ENCODE results near the gene MOB1A.
"Not testable (repeated sequence)": the region's sequence is repeated elsewhere in the genome, so short reads cannot be mapped to it uniquely, and the experiment has no call there.

The MOB1A gene

DNA sequence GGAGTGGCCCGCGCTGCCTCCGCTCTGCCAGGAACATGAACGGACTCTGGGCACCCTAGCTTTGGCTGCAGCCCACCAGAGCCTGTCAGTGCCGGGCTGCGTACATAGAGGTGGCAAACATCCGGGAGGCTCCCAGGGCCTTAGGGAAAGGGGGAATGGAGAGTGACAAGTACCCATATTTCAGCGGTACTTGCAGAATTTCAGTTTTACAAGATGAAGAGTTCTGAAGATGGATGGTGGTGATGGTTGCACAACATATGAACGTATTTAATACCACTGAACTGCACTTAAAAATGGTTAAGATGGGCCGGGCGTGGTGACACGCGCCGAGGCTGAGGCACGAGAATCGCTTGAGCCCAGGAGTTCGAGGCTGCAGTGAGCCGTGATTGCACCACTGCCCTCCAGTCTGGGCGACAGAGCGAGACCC, 20.6 kb upstream of the MOB1A start:
- DNase-seq (ENCODE audit: low read depth in 1 of 2, low spot score in 1 of 2) = no peak

GRCh38 chr2:74198461-74199274, 20.0 kb upstream of the MOB1A start, which contains the start of gene MTHFD2:
Gene MTHFD2, plus strand, starts transcription at chr2:74198615. Its CDS starts 27 bp downstream, at chr2:74198642.
- DNase-seq (ENCODE audit: low read depth in 1 of 2, low spot score in 1 of 2) = peak; percentile 88 to 92

DNA sequence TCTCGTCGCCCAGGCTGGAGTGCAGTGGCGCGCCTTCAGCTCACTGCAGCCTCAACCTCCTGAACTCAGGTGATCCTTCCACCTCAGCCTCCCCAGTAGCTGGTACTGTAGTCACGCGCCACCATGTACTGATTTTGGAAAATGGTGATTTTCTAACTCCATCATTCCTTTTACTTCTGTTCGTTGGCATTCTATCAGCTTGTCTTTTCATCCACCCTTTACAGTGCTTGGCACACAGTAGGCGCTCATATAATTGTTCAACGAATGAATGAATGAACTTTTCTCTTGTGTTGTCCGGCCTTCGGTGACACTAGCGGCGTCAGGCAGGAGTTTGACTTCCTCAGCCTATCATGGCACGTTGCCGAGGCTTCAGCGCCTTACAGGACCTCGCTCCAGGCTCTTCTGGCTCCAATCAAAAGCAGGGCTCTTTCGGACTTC, 19.4 kb upstream of the MOB1A start:
- DNase-seq (ENCODE audit: low read depth in 1 of 2, low spot score in 1 of 2) = no peak

- DNase-seq (ENCODE audit: low read depth in 1 of 2, low spot score in 1 of 2) = no peak
Measured at GRCh38 chr2:74197049-74197448, 18.4 kb upstream of the MOB1A start.

DNA sequence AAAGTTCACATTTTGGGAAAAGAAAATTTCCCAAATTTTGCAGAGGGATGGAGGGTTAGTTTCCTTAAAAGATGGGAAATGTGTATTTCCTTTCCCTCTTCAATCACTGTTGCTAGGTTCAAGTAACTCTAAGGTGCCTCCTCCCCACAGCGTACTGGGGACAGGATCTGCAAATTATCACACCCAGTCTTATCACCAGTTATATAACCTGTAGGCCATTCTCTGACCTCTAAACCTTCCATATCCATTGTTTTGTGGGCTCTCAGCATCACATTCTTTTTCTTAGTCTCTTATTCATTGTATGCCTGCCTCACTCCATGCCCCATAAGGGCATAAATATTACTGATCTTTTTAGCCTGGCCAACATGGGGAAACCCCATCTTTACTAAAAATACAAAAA, 16.1 kb upstream of the MOB1A start:
- DNase-seq (ENCODE audit: low read depth in 1 of 2, low spot score in 1 of 2) = no peak

GRCh38 chr2:74191596-74192380, 13.1 kb upstream of the MOB1A start:
- DNase-seq (ENCODE audit: low read depth in 1 of 2, low spot score in 1 of 2) = no peak

DNA sequence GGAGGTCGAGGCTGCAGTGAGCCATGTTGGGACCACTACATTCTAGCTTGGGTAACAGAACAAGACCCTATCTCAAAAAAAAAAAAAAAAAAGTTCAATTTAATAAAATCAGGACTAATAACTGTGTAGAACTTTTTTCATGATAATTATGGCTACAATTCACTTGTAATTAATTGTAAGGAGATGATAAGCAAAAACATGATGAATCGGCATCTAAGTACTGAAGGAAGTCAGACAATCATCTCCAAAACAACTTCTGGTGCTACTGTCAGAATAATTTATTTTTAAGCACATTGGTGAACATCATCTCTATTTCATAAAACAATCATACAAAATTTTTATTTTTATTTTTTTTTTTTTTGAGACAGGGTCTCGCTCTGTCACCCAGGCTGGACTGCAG, 10.0 kb upstream of the MOB1A start:
- DNase-seq (ENCODE audit: low read depth in 1 of 2, low spot score in 1 of 2) = no peak

DNA sequence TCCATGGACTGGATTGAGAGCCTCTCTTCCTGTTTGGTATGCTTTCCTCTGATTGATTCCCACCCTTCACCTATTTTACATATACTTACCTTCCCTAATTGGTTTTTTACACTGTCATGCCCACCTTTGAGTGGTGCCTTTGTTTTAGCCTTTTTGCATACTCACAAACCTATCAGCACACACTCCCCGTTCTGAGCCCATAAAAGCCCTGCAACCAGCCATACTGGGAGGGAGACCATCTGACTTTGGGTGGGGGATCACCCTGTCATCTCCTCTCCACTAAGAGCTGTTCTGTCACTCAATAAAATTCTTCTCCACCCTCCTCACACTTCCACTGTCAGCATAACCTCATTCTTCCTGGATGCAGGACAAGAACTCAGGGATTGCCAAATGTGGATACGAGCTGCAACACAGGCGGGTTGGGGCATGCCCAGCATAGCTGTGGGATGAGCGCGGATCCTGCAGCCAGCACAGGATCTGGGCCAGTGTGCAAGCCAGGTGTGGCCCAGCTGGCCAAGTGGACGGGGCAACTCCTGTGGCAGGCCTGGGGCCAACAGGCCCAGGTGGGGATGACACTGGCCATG, 9.4 kb upstream of the MOB1A start:
- no peak for DNase-seq (ENCODE audit: low read depth in 1 of 2, low spot score in 1 of 2)

- not testable (repeated sequence) for DNase-seq (ENCODE audit: low read depth in 1 of 2, low spot score in 1 of 2)
Measured at GRCh38 chr2:74186706-74187105, 8.0 kb upstream of the MOB1A start.

GRCh38 chr2:74186038-74186437, 7.4 kb upstream of the MOB1A start:
- DNase-seq (ENCODE audit: low read depth in 1 of 2, low spot score in 1 of 2) = peak in 1 of 2 donors; percentile 21

DNA sequence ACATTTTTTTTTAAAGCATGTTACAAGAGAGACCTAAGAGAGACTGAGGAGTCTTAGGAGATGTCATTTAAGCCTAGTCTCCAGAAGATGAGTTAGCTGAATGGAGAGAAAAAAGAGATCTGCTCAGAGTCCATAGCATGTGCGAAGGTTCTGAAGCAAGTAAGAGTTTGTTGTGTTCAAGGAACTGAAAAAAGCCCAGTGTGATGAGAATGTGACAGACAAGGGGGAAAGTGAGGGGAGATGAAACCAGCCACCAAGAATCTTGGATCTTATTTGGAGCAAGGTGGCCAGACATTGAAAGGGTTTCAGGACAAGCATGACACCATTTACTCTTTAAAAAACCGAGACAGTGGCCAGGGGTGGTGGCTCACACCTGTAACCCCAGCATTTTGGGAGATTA, 5.2 kb upstream of the MOB1A start:
- no peak for DNase-seq (ENCODE audit: low read depth in 1 of 2, low spot score in 1 of 2)

DNA sequence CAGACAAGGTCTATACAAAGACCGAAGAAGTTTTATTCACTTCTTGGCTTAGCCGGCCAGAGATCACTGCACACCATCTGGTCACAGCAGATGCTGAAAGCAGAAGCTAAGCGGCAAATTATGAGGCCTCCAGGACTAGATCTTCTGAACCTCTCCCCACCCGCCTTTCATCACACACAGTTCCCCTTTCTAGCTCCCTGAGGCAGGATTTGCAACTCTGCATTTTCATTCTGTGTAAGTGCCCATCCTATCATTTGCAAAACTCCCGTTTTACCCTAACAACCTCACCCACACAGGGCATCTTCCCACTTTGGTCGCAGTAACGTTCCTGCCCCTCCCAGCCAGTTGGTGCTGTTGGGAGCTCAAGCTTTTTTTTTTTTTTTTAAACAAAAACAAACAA, 3.1 kb upstream of the MOB1A start:
- DNase-seq (ENCODE audit: low read depth in 1 of 2, low spot score in 1 of 2) = no peak

DNA sequence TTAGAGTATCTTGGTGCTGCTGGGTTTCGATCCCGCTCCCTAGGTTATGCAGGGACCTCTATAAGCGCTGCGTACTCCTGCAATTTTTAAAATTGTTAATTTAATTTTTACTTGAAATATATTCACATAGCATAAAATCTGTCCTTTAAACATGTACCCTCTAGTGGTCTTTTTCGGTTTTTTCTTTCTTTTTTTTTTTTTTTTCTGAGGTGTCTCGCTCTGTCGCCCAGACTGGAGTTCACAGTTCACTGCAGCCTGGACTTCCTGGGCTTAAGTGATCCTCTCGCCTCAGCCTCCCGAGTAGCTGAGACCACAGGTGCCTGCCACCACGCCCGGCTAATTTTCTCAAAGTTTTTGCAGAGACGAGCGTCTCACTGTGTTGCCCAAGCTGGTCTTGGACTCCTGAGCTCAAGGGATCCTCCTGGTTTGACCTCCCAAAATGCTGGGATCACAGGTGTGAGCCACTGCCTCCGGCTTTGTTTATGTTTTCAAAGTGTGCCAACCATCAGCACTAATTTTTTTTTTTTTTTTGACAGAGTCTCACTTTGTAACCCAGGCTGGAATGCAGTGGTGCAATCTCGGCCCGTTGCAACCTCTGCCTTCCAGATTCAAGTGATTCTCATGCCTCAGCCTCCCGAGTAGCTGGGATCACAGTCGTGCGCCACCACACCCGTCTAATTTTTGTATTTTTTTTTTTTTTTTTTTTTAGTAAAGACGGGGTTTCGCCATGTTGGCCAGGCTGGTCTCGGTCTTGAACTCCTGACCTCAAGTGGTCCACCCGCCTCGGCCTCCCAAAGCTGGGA, 585 bp upstream of the MOB1A start:
- DNase-seq (ENCODE audit: low read depth in 1 of 2, low spot score in 1 of 2) = no peak

DNA sequence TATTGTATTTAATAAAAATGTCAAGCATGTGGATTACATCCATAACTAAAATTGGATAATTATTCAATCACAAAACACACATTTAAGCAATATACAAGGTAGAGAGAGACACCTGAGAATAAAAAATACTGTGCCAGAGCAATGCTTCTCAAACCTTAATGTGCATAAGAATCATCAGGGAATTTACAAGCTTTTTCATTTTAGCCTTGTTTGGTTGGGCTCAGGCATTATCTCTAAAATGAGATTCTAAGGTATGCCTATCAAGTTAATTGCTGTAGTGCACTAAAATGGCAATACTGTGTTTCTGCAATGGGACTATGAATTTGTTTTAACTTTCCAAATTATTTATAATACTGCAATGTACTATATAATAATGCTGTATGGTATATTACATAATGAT, 983 bp downstream of the MOB1A start:
- DNase-seq (ENCODE audit: low read depth in 1 of 2, low spot score in 1 of 2) = no peak

- no peak for DNase-seq (ENCODE audit: low read depth in 1 of 2, low spot score in 1 of 2)
Measured at GRCh38 chr2:74174909-74175308, 3.8 kb downstream of the MOB1A start.

DNA sequence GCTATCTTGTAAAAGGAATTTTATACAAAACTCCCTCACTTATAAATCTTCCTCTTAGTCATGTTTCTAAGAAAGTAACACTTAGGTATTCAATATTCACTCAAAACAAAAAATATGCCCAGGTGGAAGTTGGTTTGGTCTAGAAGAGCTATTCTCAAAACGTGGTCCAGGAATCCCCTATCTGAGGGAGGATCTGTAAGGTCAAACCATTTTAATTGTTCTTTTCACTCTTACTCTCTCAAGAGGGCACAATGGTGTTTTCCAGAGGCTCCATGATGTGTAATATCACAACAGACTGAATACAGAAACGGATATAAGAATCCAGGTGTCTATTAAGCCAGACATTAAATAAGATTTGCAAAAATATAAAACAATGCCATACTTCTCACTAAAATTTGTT, 9.9 kb downstream of the MOB1A start:
- no peak for DNase-seq (ENCODE audit: low read depth in 1 of 2, low spot score in 1 of 2)

DNA sequence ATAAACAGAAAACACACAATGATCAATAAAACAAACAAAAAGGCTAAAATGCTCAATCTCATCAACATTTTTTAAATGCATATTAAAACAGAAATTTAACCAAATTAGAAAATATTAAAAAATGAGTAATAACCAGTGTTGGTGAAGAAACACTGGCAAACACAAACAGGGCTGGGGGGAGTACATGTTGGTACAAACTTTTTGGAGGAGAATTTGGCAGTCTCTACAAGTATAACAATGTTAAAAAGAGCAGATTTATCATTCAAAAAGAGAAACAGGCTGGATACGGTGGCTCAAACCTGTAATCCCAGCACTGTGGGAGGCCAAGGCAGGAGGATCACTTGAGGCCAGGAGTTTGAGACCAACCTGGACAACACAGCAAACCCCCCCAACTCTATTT, 13.9 kb downstream of the MOB1A start:
- no peak for DNase-seq (ENCODE audit: low read depth in 1 of 2, low spot score in 1 of 2)

DNA sequence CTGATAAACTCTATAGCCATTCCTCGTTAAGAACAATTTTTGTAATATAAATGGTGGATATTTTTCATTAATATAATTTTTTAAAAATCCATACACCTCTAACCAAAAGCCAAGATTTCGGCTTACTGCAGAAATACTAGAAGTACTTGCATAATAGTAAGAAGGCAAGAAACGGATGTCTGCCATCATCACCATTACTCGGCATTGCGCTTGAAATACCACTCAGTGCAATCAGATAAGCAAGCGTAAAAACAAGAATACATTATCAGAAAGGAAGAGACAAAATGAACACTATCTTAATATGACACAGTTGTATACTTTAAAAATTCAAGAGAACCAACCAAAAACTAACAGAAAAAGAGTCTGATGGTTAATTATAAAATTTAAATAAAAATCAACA, 15.7 kb downstream of the MOB1A start:
- DNase-seq (ENCODE audit: low read depth in 1 of 2, low spot score in 1 of 2) = no peak

GRCh38 chr2:74155830-74156229, 22.8 kb downstream of the MOB1A start:
- DNase-seq (ENCODE audit: low read depth in 1 of 2, low spot score in 1 of 2) = no peak

DNA sequence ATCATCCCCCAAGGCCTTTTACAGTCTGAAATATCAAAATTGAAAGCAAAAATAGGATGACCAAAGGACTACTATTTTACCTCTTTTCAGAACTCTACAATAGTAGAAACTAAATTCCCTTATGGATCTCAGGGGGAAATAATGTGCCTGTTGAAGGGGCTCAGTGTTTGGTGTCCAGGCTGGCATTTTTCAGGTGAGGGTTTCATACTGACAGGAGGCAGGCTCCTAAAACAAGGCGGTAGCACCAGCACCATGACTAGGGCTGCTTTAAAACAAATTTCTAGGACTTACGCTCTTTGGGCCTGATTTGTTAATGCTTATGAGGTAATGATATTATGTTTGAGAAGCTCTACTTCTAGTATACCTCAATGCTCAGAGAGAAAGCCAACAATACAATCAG, 25.7 kb downstream of the MOB1A start:
- no peak for DNase-seq (ENCODE audit: low read depth in 1 of 2, low spot score in 1 of 2)

All from activated CD4-positive, alpha-beta T cell treated with anti-CD3 and anti-CD28 coated beads, Interleukin-2, amount 50 U/mL, for 24 hours (primary cell).